Endothelial cell of umbilical vein (primary cell): ENCODE data around the gene RNU2-63P.
"Not testable (repeated sequence)": the region's sequence is repeated elsewhere in the genome, so short reads cannot be mapped to it uniquely, and the experiment has no call there.

Experiments used
- EZH2 ChIP-seq: IDR thresholded peaks from 2 replicates; pipeline ENCODE4 v1.6.1; 2012; ENCODE audit warnings: borderline replicate concordance, low read depth, mild to moderate bottlenecking, moderate library complexity, low read length, inconsistent platforms; ENCODE audit not compliant: severe bottlenecking
- POLR2A ChIP-seq: IDR thresholded peaks from 2 replicates; pipeline ENCODE4 v1.6.1; 2012; ENCODE audit warnings: low read depth, mild to moderate bottlenecking, control low read depth, low read length

DNA sequence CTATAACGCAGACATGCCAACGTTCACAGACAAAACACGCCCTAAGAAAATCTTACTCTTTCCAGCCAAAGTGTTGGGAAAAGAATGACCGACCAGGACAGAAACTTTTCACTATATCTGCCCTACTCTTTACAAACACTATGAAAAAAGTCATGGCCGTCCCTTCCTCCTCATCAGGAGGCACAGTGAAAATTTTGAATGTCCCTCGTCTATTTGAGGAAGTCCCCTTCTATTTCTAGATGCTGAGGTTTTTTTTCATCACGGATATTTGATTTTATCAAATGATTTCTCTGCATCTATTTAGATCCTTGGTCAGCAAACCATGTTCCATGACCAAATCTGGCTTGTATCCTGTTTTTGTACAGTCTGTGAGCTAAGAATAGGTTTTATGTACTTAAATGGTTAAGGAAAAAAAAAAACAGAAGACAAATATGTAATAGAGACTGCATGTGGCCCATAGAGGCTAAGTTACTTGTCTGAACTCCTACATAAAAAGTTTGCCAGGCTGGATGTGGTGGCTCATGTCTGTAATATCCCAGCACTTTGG, 22.0 kb downstream of the RNU2-63P start:
- TF ChIP-seq POLR2A, EZH2: not testable (repeated sequence)
